Stimulated activated CD4-positive, alpha-beta T cell treated with anti-CD3 and anti-CD28 coated beads, TNF-alpha, amount 100 ng/mL, for 4 hours (primary cell): ENCODE results near the gene WWOX.

Source experiments
- DNase-seq, 3 experiments: peaks; one replicate each; pipeline ENCODE4 v3.0.0-alpha.2; 2020; ENCODE audit warnings: low read depth in 3 of 3

The WWOX gene

GRCh38 chr16:78437352-78437968 is 338.0 kb downstream of the WWOX start:
- DNase-seq: no peak

GRCh38 chr16:78438219-78438618 is 338.8 kb downstream of the WWOX start:
- DNase-seq: no peak

GRCh38 chr16:78438632-78439031 is 339.2 kb downstream of the WWOX start:
- no peak for DNase-seq

DNA sequence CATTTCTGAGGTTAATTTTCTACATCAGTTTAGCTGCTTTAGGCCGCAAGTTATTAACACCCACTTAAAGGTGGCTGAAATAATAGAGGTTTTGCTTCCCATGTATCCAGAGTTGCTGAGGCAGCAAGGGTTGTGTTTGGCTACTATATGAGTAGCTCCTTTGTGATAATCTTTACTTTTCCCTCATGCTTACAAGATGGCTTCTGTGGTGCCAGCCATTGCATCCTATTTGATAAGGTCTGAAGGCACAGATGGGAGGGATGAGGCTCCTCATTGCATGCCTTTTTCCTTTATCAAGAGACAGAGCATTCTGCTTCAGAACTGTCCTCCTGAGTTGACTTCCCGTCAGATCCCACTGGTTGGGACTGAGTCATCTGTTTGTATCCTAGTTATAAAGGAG is 340.2 kb downstream of the WWOX start:
- no peak for DNase-seq

- DNase-seq: no peak
These were observed 341.8 kb downstream of the WWOX start for GRCh38 chr16:78441298-78441697.

DNA sequence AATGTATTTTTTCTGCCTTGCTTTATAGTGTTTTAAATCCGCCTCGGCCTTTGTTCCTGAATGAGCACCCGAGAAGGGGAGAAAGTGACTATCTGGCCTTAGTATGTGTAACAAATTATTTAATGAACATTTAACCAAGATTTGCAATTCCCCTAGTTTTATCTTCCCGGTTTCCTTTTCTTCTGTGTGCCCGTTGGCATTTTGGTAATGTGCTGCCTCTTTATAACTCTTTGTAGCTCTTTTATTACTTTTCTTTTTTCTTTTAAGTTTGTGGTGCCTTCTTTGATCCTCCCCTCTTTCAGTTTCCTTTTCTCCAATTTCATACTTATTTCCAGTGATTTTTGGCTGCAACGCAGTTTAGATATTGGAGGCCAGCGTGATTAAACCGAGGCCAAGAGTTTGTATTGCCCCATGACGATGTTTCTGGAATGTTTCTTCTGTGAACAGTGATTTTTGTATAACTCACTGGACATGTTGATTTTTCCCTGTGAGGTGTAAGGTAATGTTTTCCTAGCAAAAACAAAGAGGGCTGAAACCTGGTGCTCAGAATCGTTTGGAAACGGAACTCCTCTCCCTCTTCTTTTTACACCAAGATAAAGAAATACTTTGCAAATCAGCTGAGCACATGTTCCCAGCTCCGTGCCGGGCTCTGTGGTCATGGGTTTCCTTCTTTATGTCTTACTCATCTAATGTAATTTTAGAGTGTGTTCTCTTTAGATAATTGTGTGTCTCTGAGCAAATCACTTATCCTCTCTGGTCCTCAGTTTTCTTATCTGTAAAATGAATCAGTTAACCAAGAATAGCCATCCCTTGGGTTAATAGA is 344.3 kb downstream of the WWOX start:
- DNase-seq: no peak

GRCh38 chr16:78445818-78446217 is 346.4 kb downstream of the WWOX start:
- no peak for DNase-seq

GRCh38 chr16:78446486-78446885 is 347.0 kb downstream of the WWOX start:
- no peak for DNase-seq

- DNase-seq: no peak
These were observed 347.6 kb downstream of the WWOX start for GRCh38 chr16:78446992-78447563.

GRCh38 chr16:78448658-78449271 is 349.3 kb downstream of the WWOX start:
- DNase-seq: no peak

DNA sequence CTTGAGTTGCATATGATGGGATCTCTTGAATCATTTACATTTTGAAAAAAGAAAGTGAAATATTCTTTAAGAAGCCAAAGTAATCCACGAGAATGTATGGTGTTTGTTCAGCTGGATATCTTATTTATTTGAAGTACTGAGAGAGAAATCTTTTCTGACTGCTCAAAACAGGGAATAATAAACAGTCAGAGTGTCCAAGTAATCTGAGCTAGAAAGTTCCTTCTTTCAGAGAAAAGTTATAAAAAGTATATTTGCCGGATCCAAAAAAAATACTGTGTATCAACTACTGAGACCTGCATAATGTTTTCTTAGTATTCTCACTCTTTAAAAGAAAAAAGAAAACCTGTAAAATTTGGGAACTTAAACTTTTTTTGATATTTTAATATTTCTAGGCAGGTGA is 350.8 kb downstream of the WWOX start:
- DNase-seq: no peak

- no peak for DNase-seq
These were observed 352.6 kb downstream of the WWOX start for GRCh38 chr16:78452025-78452555.

DNA sequence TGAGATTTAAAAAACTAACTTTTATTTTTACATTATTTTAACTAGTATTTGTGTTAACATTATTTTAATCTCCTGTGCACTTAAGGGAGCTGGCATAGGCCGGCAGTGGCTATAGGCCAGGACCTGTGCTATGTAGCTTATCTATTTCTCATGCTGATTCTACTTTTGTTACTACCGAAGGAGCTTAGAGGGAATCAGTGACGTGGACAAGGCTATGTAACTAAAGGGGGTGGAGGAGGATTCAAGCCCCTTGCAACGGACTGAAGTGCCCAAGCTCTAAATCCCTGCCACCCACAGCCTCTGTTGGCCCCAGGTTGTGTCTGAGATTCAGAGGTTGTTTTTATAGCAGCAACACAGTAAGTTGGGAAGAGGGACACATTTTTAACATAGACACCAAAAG is 356.4 kb downstream of the WWOX start:
- no peak for DNase-seq

- DNase-seq: no peak
These were observed 359.1 kb downstream of the WWOX start for GRCh38 chr16:78458588-78458987.

DNA sequence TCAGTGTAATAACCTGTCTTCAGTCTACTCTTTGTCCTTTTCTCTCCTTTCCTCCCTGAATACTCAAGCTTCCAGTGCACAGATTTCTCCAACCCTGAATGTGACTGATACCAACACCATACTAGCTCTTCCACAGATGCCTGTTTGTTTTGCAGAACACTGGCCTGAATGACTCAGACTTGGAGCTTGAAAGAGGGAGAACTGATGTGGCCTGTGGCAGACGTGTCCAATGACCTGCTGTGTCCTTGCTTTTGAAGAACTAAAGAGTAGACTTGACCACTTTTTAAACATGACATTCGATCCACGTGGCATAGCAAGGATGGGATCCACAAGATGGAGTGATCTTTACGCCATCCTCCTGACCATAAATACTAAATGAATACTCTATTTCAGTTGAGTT is 361.0 kb downstream of the WWOX start:
- no peak for DNase-seq

DNA sequence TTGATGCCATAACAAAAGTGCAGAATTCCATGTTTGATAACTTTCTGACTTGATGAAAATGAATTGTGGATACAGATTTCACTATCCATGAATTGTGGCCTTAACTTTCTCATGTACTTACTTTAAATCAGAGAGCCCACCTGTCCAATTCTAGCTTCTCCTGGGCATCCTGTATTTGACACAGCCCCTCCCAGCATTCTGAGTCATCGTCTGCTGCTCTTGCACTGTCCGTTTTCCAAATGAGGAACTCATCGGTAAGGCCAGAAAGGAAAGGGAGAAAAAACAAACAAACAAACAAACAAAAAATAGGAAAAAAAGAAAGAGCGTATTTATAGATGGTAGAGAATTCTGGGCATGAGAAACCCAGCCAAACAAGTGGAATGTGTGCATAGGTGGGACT is 361.6 kb downstream of the WWOX start:
- DNase-seq: no peak

GRCh38 chr16:78461496-78462287 is 362.2 kb downstream of the WWOX start:
- DNase-seq: no peak

- no peak for DNase-seq
These were observed 363.1 kb downstream of the WWOX start for GRCh38 chr16:78462288-78463208.

- no peak for DNase-seq
These were observed 364.1 kb downstream of the WWOX start for GRCh38 chr16:78463591-78463990.

GRCh38 chr16:78464833-78465232 is 365.4 kb downstream of the WWOX start:
- no peak for DNase-seq

GRCh38 chr16:78465730-78466129 is 366.3 kb downstream of the WWOX start:
- DNase-seq: no peak
